Esophagus muscularis mucosa (tissue), 4 donors: ENCODE measurements around the gene FNIP1.

Experiments
- CTCF ChIP-seq, 3 experiments: fragments of 200-600 bp in 2 of 3; fragments of 450-650 bp in 1 of 3; sonication (generic) in 2 of 3; IDR thresholded peaks; one replicate each; pipeline ENCODE4 v1.5.1; 2017 to 2019; ENCODE audit warnings: antibody characterized with exemption in 3 of 3, mild to moderate bottlenecking in 2 of 3, moderate library complexity in 1 of 3
- EP300 ChIP-seq: sonication (generic); formaldehyde crosslinking; IDR thresholded peaks from one replicate; pipeline ENCODE4 v1.6.1; 2017; ENCODE audit warnings: antibody characterized with exemption
- POLR2AphosphoS5 ChIP-seq, 2 donors: sonication (generic); formaldehyde crosslinking; IDR thresholded peaks; one replicate each; pipeline ENCODE4 v1.6.1; 2017; ENCODE audit warnings: antibody characterized with exemption in 2 of 2

GRCh38 chr5:131593921-131594320 lies 202.9 kb downstream of the FNIP1 start:
- TF ChIP-seq CTCF (IDR thresholded peaks at IDR 0.05) (no peak), POLR2AphosphoS5 (IDR thresholded peaks at IDR 0.05) (no peak), EP300 (no peak)
